HG03175 (cell line): ENCODE measurements around the gene PTCH1.

ENCODE experiments used
- ATAC-seq: cut with Tn5 transposase; IDR thresholded peaks from one replicate; pipeline ENCODE4 v1.9.1; 2021; ENCODE audit warnings: mild to moderate bottlenecking, moderate library complexity; ENCODE audit not compliant: unreplicated experiment

Gene PTCH1

DNA sequence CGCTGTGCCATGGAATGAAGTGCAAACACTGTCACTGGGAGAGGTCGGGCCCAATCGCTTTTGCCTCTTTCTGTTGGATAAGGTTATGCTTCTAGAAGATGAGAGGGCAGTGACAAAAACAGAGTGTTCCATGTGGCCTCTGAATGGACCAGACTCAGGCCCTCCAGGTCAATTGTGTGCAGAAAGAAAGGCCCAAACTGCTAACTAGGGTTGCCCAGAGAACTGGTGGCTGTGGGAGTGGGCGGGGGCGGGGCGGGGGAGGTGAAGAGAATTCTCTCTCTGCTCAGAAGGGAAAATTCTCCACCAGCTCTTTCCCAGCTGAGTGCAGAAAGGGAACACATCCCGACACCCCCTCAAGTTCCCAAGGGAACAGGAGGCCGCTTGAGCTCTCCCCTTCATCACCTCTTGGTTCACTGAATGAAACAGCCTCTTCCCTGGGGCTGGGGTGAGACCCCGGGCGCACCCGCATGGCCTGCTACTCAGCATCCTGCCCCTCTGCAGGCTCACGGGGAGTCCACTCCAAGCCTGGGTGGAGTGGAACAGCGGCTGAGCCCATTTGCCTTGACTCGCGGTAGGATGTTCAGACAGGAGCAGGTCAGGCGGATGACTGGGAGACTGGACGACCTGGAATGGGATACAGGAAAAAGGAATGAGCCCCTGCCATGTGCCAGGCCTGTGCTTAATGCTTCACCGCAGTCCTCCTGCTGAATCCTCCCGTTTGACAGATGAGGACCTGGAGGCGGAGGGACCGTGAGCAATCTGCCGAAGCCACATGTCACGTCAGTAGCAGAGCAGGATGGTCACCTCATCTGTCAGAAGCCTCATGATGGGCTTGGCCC, 105.5 kb downstream of the PTCH1 start:
- ATAC-seq = no peak

DNA sequence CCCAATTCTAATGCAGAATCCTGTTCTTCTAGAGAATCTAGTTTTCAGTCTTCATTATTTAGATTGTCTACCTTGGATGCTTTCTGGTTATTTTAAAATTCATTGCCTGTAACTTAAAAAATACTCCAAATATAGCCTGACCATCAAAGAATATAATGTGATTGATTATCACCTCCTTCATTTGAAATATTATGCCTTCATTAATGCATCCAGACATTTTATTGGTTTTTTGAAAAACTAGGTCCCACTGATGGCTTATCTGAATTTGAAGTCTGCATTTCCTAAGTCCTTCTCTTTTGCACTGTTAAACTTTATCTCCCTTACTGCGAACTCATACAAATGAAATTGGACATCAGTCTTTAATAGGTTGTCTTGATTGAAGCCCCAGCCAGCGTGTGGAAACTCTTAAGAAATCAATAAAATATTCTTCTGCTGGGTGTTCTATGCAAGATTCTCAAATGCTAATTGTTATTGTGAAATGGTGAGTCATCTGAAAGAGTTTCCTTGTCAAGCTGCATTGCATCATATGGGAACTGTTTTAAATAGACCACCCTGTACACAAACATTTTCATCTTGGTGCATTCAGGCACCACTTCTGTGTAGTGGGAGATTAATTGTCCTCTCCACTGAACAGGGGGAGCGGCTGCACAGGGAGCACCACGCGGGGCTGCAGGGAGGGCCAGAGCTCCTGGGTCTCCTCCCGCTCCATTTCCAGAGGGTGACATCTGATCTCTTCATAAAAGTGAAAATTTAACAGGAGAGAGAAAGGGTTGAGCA, 106.9 kb downstream of the PTCH1 start:
- no peak for ATAC-seq

DNA sequence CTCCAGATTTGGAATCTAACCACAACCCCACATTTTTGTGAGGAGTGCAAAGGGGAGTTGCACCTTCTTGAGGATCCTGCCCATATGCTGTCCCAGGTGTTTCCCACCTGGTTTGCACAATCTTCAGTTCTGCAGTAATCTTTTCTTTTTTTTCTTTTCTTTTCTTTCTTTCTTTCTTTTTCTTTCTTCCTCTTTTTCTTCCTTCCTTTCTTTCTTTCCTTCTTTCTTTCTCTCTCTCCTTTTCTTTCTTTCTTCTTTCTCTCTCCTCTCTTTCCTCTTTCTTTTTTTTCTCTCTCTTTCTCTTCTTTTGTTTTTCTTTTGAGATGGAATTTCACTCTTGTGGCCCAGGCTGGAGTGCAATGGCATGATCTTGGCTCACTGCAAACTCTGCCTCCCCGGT, 109.2 kb downstream of the PTCH1 start:
- no peak for ATAC-seq

DNA sequence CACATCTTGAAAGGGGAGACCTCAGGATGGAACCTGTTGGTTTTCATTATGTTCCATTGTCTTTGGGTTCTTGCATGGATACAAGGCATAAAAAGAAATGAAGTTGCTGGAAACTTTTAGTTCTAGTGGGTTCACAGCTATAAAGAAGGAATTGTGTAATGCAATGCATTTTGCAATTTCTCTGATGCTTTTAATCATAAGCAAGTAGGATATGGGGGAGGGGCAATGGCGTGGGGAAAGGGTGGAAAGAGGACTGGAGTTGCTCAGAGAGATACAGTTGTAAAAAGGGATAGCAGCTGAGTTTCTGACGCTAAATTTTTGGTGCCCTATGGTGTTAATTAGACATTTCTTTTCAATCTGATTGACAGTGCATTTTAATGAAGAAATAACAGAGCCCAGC, 110.7 kb downstream of the PTCH1 start:
- ATAC-seq = no peak

DNA sequence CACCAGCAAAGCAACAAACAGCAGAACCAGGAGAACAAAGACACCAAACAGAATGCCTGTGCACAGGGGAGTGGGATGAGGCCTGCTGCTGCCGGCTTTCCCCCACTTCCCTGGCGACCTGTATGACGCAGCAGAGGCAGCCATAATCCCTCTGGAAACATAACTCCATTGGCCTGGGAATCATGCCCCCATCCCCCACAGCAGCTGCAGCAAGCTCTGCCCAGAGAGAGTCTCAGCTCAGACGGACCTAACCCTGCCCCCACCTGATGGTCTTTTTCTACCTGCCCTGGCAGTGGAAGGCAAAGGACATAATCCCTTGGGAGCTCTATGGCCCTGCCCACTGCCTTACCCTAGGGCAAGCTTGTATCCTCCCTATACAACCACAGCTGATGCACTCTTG, 117.5 kb downstream of the PTCH1 start:
- no peak for ATAC-seq
